ENCODE data around the gene DNM1.

Gene DNM1

GRCh38 chr9:128203024-128203706 lies at the start of gene DNM1:
DNM1 (plus strand) TSS chr9:128203379; CDS start chr9:128203471, 92 bp downstream.
- TF ChIP-seq GATA3 (IDR thresholded peaks at IDR 0.05; ENCODE audit: low read depth, low read length) (no peak), GATA2 (IDR thresholded peaks at IDR 0.05; ENCODE audit: low read depth, low read length) (no peak)

GRCh38 chr9:128153947-128154695 lies 49.1 kb upstream of the DNM1 start:
- TF ChIP-seq GATA3 (IDR thresholded peaks at IDR 0.05; ENCODE audit: low read depth, low read length) (no peak), GATA2 (IDR thresholded peaks at IDR 0.05; ENCODE audit: low read depth, low read length) (no peak)

- TF ChIP-seq GATA3 (IDR thresholded peaks at IDR 0.05; ENCODE audit: low read depth, low read length) (no peak), GATA2 (IDR thresholded peaks at IDR 0.05; ENCODE audit: low read depth, low read length) (no peak)
Measured at GRCh38 chr9:128155736-128156500, 47.3 kb upstream of the DNM1 start.

DNA sequence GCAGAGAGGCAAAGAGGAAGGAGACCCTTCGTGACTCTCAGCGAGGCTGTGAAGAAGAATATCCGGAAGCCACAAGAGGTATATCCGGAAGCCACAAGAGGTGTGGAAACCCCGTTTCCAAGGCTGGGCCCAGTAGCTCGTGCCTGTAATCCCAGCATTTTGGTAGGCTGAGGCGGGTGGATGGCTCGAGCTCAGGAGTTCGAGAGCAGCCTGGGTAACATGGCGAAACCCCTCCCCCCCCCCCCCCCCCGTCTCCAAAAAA lies 43.7 kb upstream of the DNM1 start:
- TF ChIP-seq GATA3 (IDR thresholded peaks at IDR 0.05; ENCODE audit: low read depth, low read length) = no peak
- TF ChIP-seq GATA2 (IDR thresholded peaks at IDR 0.05; ENCODE audit: low read depth, low read length) = no peak

DNA sequence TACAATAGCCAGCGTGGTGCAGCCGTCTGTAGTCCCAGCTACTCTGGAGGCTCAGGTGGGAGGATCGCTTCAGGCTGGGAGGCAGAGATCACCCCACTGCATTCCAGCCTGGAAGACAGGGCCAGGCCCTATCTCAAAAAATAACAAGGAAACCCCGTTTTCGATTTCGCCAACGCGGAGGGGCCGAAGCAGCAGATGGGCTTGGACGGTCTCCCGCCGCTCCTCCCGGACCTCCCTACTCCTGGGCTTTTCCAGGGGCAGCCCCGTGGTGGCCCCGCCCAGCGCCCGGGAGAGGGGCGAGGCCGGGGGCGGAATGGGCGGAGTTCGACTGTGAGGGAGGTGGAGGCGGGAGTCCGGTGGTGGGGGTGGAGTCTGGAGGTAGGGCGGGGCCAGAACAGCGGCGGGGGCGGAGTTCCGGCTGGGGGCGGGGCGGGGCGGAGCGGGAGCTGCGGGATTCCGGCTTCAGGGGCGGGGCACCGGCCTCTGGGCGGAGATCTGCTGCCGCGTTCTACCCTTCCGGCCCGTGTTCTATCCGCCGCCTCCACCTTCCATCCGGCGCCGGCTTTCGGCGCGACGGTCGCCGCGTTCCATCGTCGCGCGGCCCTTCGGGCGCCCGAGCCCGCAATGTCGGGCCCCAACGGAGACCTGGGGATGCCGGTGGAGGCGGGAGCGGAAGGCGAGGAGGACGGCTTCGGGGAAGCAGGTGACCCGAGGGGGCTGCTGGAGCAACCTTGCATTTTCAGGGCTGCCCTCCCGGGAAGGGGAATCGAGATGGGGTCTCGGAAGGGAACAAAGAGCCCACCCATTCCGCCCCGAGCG lies 43.2 kb upstream of the DNM1 start, which contains the start of gene BBLN:
BBLN (plus strand) TSS at position 482 of the 819 bp plus-strand sequence; CDS start at position 625, 143 bp downstream.
- no peak for TF ChIP-seq GATA3 (IDR thresholded peaks at IDR 0.05; ENCODE audit: low read depth, low read length)
- no peak for TF ChIP-seq GATA2 (IDR thresholded peaks at IDR 0.05; ENCODE audit: low read depth, low read length)

DNA sequence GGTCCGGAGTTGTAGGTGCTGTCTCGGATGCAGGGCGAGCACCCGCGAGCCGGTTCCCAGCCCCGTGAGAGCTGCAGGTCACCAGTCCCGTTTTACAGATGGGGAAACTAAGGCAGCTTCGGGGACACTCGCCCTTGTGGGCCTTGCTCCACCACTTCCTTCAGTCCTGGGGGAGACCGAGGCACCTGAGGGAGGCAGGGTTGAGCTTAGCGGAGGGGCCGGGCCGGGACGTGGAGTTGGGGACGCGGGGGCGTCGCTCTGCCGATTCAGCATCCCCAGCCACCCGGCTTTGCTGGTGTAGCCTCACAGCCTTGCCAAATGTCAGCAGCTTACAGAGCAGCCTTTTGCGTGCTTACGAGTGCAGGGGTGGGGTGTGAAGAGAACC lies 42.6 kb upstream of the DNM1 start:
- TF ChIP-seq GATA2 (IDR thresholded peaks at IDR 0.05; ENCODE audit: low read depth, low read length) = no peak

- no peak for TF ChIP-seq GATA2 (IDR thresholded peaks at IDR 0.05; ENCODE audit: low read depth, low read length)
- no peak for TF ChIP-seq GATA3 (IDR thresholded peaks at IDR 0.05; ENCODE audit: low read depth, low read length)
Measured at GRCh38 chr9:128161215-128161902, 41.8 kb upstream of the DNM1 start.

GRCh38 chr9:128162215-128163026 lies 40.8 kb upstream of the DNM1 start:
- TF ChIP-seq GATA3 (IDR thresholded peaks at IDR 0.05; ENCODE audit: low read depth, low read length) (no peak), GATA2 (IDR thresholded peaks at IDR 0.05; ENCODE audit: low read depth, low read length) (no peak)

- no peak for TF ChIP-seq GATA3 (IDR thresholded peaks at IDR 0.05; ENCODE audit: low read depth, low read length)
- TF ChIP-seq GATA2 (IDR thresholded peaks at IDR 0.05; ENCODE audit: low read depth, low read length) = no peak
Measured at GRCh38 chr9:128163027-128163515, 40.1 kb upstream of the DNM1 start.

DNA sequence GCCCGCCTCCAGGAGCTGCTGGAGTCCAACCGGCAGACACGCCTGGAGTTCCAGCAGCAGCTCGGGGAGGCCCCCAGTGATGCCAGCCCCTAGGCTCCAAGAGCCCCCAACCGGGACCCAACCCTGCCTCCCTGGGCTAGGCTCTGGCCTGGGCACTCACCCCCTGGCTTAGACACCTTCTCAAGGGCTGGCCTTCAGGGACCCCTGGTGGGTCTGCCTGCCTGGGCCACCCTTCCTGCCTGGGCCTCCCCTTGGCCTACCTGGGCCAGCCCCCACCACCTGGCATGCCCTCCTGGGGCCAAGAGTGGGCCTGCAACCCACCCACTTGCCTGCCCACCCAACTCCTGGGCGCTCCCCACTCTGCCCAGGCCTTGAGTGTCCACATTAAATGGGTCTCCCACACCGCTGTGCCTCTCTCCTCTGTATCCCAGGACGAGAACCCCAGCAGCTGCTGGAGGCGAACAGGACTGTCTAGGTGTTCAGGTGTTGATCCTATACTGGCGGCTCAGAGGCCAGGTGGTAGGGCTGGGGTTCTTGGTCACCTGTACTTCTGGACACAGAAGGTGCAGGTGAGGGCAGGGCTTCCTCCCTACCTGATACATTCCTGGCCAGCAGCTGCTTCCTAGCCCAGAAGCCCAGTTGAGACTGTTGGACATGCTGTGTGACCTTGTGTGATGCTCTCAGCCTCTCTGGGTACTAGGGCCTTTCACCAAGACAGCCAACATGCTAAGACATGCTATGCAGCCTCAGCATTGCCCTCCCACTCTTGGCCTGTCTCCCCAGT lies 39.5 kb upstream of the DNM1 start:
- no peak for TF ChIP-seq GATA2 (IDR thresholded peaks at IDR 0.05; ENCODE audit: low read depth, low read length)
- no peak for TF ChIP-seq GATA3 (IDR thresholded peaks at IDR 0.05; ENCODE audit: low read depth, low read length)

DNA sequence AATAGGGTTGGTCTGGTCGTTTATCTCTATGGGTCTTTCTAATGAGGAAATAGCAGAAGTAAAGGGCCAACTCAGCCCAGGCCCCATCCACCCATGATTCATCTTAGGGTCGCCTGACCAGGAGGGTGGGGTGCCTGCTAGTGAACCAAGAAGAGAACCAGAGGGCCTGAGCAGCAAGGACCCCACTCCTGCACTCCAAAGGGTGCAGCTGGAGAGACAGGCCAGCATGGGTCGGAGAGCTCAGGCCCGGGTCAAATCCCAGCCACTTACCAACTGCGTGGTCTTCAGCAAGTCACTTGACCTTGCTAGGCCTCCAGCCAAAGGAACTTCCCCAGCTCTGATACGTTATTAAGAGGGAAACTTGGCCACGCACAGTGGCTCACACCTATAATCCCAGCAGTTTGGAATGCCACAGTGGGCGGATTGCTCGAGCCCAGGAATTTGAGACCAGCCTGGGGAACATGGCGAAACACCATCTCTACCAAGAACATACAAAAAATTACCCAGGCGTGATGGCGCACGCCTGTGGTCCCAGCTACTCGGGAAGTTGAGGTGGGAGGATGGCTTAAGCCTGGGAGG lies 38.8 kb upstream of the DNM1 start:
- no peak for TF ChIP-seq GATA3 (IDR thresholded peaks at IDR 0.05; ENCODE audit: low read depth, low read length)
- no peak for TF ChIP-seq GATA2 (IDR thresholded peaks at IDR 0.05; ENCODE audit: low read depth, low read length)
